Body of pancreas (tissue), 4 donors: ENCODE measurements around the gene RFTN1.

Experiments used
- POLR2A ChIP-seq, 3 donors: fragments of 450-650 bp; IDR thresholded peaks; one replicate each; pipeline ENCODE4 v1.6.1; 2016; ENCODE audit warnings: antibody characterized with exemption in 3 of 3, mild to moderate bottlenecking in 2 of 3
- TF ChIP-seq, protein P1 (sequence below), 7 experiments: fragments of 450-650 bp in 4 of 7; fragments of 200-600 bp in 3 of 7; sonication (generic) in 3 of 7; IDR thresholded peaks; one replicate each; pipeline ENCODE4 v1.5.1; 2016 to 2019; ENCODE audit warnings: antibody characterized with exemption in 7 of 7

DNA sequence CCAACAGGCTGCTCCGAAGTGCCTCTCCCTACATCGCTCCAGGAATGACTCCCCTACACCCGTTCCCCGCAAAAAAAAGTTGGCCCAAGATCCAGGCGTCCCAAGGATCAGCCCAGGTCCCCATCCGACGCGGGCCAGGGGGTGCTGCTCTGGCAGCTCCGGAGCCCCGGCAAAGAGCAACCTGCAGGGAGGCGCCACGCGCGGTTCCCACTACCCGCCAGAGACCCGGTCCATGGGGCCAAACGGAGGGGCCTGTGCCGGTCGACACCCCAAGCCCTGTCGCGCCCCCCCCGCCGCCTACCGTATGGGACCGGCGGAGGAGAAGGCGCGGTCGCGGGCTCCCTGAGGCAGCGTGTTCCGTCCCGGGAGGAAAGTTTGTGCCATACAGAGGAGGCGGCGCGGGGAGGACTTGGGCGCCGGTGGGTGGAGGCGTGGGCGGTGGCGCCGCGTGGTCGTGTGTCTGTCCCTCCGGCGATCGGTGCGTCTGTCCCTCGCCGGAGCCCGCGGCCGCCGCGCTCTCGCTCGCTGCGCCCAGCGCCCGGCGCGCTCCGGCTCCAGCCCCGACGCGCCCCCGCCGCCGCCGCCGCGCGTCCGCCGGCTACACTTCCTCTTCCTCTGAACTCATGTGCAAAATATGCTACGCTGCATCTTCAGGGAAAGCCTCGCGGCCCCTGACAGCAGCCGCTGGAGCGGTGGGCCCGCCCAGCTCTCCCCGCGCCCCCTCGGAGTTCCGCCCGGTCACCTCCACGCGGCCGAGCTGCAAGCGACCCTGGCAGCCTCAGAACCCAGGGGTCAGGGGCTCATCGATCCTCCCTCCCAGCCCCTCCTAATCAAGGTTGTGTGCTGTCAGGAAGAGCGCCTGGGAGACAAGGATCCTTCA, at the start of gene RFTN1:
- TF ChIP-seq, protein P1, sequence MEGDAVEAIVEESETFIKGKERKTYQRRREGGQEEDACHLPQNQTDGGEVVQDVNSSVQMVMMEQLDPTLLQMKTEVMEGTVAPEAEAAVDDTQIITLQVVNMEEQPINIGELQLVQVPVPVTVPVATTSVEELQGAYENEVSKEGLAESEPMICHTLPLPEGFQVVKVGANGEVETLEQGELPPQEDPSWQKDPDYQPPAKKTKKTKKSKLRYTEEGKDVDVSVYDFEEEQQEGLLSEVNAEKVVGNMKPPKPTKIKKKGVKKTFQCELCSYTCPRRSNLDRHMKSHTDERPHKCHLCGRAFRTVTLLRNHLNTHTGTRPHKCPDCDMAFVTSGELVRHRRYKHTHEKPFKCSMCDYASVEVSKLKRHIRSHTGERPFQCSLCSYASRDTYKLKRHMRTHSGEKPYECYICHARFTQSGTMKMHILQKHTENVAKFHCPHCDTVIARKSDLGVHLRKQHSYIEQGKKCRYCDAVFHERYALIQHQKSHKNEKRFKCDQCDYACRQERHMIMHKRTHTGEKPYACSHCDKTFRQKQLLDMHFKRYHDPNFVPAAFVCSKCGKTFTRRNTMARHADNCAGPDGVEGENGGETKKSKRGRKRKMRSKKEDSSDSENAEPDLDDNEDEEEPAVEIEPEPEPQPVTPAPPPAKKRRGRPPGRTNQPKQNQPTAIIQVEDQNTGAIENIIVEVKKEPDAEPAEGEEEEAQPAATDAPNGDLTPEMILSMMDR (IDR thresholded peaks at IDR 0.05) = no peak
- peak in 1 of 3 donors; percentile 6 for TF ChIP-seq POLR2A (IDR thresholded peaks at IDR 0.05)
